HepG2 (cell line): ENCODE data around the gene FAM13B.

Source experiments
- CBFB ChIP-seq: sonication (generic); formaldehyde crosslinking; IDR thresholded peaks from 2 replicates; pipeline ENCODE4 v1.4.0; 2020; ENCODE audit warnings: missing genetic modification reagents
- CBX5 ChIP-seq: sonication (generic); formaldehyde crosslinking; IDR thresholded peaks from 2 replicates; pipeline ENCODE4 v1.4.0; 2020; ENCODE audit warnings: missing genetic modification reagents, borderline replicate concordance
- DDIT3 ChIP-seq: sonication (generic); formaldehyde crosslinking; IDR thresholded peaks from 2 replicates; pipeline ENCODE4 v1.4.0; 2020; ENCODE audit warnings: mild to moderate bottlenecking, missing genetic modification reagents
- MYNN ChIP-seq: sonication (generic); formaldehyde crosslinking; IDR thresholded peaks from 2 replicates; pipeline ENCODE4 v1.4.0; 2020; ENCODE audit warnings: mild to moderate bottlenecking, low read depth, missing genetic modification reagents

- TF ChIP-seq CBX5 (CRISPR knock-in tag) (no peak), MYNN (CRISPR knock-in tag) (no peak), DDIT3 (CRISPR knock-in tag) (no peak), CBFB (CRISPR knock-in tag) (no peak)
Measured at GRCh38 chr5:138054847-138055558, 22.1 kb upstream of the FAM13B start.
